Esophagus muscularis mucosa (tissue), 3 donors: ENCODE data around the gene ATP6V1C2.

Source experiments
- POLR2A ChIP-seq: fragments of 450-650 bp; IDR thresholded peaks from one replicate; pipeline ENCODE4 v1.6.1; 2017; ENCODE audit warnings: antibody characterized with exemption, moderate library complexity, mild to moderate bottlenecking, low read depth
- TF ChIP-seq, protein P1 (sequence below), 3 experiments: fragments of 200-600 bp in 2 of 3; fragments of 450-650 bp in 1 of 3; sonication (generic) in 2 of 3; IDR thresholded peaks; one replicate each; pipeline ENCODE4 v1.5.1; 2017 to 2019; ENCODE audit warnings: antibody characterized with exemption in 3 of 3, mild to moderate bottlenecking in 2 of 3, moderate library complexity in 1 of 3

DNA sequence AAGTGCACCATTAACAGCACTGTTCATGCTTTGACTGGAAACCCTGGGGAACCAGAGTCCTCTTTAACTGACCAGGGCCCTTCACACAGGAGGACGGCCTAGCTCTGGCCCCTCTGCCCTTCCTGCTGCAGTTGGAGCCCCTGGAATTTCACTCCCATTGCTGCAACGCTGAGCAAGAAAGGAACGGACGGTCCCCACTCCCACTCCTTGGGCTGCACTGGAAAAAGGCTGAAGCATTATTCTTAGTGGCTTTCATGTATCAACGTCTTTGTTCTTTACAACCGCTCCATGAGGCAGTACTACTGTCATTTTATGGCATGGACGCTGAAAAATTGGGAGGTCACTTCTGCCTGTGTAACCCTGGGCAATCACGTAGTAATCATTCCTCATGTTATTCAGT lies 81.2 kb downstream of the ATP6V1C2 start:
- TF ChIP-seq, protein P1, sequence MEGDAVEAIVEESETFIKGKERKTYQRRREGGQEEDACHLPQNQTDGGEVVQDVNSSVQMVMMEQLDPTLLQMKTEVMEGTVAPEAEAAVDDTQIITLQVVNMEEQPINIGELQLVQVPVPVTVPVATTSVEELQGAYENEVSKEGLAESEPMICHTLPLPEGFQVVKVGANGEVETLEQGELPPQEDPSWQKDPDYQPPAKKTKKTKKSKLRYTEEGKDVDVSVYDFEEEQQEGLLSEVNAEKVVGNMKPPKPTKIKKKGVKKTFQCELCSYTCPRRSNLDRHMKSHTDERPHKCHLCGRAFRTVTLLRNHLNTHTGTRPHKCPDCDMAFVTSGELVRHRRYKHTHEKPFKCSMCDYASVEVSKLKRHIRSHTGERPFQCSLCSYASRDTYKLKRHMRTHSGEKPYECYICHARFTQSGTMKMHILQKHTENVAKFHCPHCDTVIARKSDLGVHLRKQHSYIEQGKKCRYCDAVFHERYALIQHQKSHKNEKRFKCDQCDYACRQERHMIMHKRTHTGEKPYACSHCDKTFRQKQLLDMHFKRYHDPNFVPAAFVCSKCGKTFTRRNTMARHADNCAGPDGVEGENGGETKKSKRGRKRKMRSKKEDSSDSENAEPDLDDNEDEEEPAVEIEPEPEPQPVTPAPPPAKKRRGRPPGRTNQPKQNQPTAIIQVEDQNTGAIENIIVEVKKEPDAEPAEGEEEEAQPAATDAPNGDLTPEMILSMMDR (IDR thresholded peaks at IDR 0.05): no peak
- TF ChIP-seq POLR2A: no peak
